WTC11 (cell line): ENCODE results near the gene COA1. TPM values are rescaled to one million over a fixed set of nuclear protein-coding genes. Genes with fewer than 3 reads are reported as not detected.

Experiments
- ATAC-seq: fragments of 200-7000 bp; cut with Tn5 transposase; 2 replicates; pipeline ENCODE4 v1.10.0; 2021; ENCODE audit warnings: mild to moderate bottlenecking, moderate library complexity
- CTCF ChIA-PET: fragments of 300-600 bp; sonication (Branson Sonifier 250); formaldehyde crosslinking; loops from one replicate; lab custom pipeline; 2021; ENCODE audit warnings: antibody characterized with exemption; lab: Charles Lee
- POLR2A ChIA-PET: fragments of 350-600 bp; sonication (Branson Sonifier 250); formaldehyde crosslinking; loops from one replicate; lab custom pipeline; 2021; ENCODE audit warnings: antibody characterized with exemption; lab: Charles Lee
- DNase-seq: peaks from one replicate; pipeline ENCODE4 v3.0.0; 2021; ENCODE audit warnings: low spot score
- H3K27ac Mint-ChIP-seq: 2 replicates; pipeline ENCODE4 v1.8.0; 2021; ENCODE audit warnings: mixed read lengths
- H3K27me3 Mint-ChIP-seq: 2 replicates; pipeline ENCODE4 v1.8.0; 2021; ENCODE audit warnings: low read depth, mild to moderate bottlenecking, moderate library complexity, mixed read lengths
- H3K36me3 Mint-ChIP-seq: 2 replicates; pipeline ENCODE4 v1.8.0; 2021; ENCODE audit warnings: mixed read lengths
- H3K4me1 Mint-ChIP-seq: 2 replicates; pipeline ENCODE4 v1.8.0; 2022; ENCODE audit warnings: mixed read lengths
- H3K4me3 Mint-ChIP-seq: 2 replicates; pipeline ENCODE4 v1.8.0; 2021; ENCODE audit warnings: mild to moderate bottlenecking, moderate library complexity, mixed read lengths
- H3K9me3 Mint-ChIP-seq: 2 replicates; pipeline ENCODE4 v1.8.0; 2021; ENCODE audit warnings: mixed read lengths
- ATF2 ChIP-seq: sonication (generic); formaldehyde crosslinking; IDR thresholded peaks from 2 replicates; pipeline ENCODE4 v1.8.1; 2022; ENCODE audit warnings: low read depth, missing genetic modification reagents, borderline replicate concordance
- E2F5 ChIP-seq: sonication (generic); formaldehyde crosslinking; IDR thresholded peaks from 2 replicates; pipeline ENCODE4 v1.8.1; 2022; ENCODE audit warnings: mild to moderate bottlenecking, moderate library complexity, missing genetic modification reagents
- ERG ChIP-seq: fragments of 250-450 bp; sonication (Bioruptor Pico); IDR thresholded peaks from 2 replicates; pipeline ENCODE4 v1.8.0; 2021; ENCODE audit warnings: mild to moderate bottlenecking
- FOXP4 ChIP-seq: sonication (generic); formaldehyde crosslinking; IDR thresholded peaks from 2 replicates; pipeline ENCODE4 v1.8.0; 2022; ENCODE audit warnings: mild to moderate bottlenecking, missing genetic modification reagents
- GRHL2 ChIP-seq: fragments of 250-450 bp; sonication (Bioruptor Pico); IDR thresholded peaks from 2 replicates; pipeline ENCODE4 v1.8.0; 2022; ENCODE audit warnings: mild to moderate bottlenecking, moderate library complexity; ENCODE audit not compliant: insufficient replicate concordance, severe bottlenecking
- HMGA2 ChIP-seq: fragments of 250-450 bp; sonication (Bioruptor Pico); IDR thresholded peaks from 2 replicates; pipeline ENCODE4 v1.4.0; 2021; ENCODE audit warnings: mild to moderate bottlenecking, moderate library complexity
- IRF1 ChIP-seq: sonication (generic); formaldehyde crosslinking; IDR thresholded peaks from 2 replicates; pipeline ENCODE4 v1.8.0; 2023; ENCODE audit warnings: missing genetic modification reagents
- JAZF1 ChIP-seq: fragments of 250-450 bp; sonication (Bioruptor Pico); IDR thresholded peaks from 2 replicates; pipeline ENCODE4 v1.9.0; 2021; ENCODE audit warnings: moderate library complexity, mild to moderate bottlenecking, inconsistent platforms
- JUN ChIP-seq: sonication (generic); formaldehyde crosslinking; IDR thresholded peaks from 2 replicates; pipeline ENCODE4 v1.8.0; 2023; ENCODE audit warnings: mild to moderate bottlenecking, missing genetic modification reagents
- KAT7 ChIP-seq: sonication (generic); formaldehyde crosslinking; IDR thresholded peaks from 2 replicates; pipeline ENCODE4 v1.8.1; 2023; ENCODE audit warnings: missing genetic modification reagents, mild to moderate bottlenecking, borderline replicate concordance
- NFE2L1 ChIP-seq: sonication (generic); formaldehyde crosslinking; IDR thresholded peaks from 2 replicates; pipeline ENCODE4 v1.8.1; 2023; ENCODE audit warnings: missing genetic modification reagents
- NR3C1 ChIP-seq: sonication (generic); formaldehyde crosslinking; conservative IDR thresholded peaks from 2 replicates; pipeline ENCODE4 v1.8.1; 2023; ENCODE audit warnings: low read depth, mild to moderate bottlenecking, missing genetic modification reagents
- RELA ChIP-seq: sonication (generic); formaldehyde crosslinking; IDR thresholded peaks from 2 replicates; pipeline ENCODE4 v1.8.1; 2022; ENCODE audit warnings: missing genetic modification reagents, mild to moderate bottlenecking, borderline replicate concordance
- RORB ChIP-seq: fragments of 250-450 bp; sonication (Bioruptor Pico); IDR thresholded peaks from 2 replicates; pipeline ENCODE4 v1.9.0; 2021; ENCODE audit warnings: mild to moderate bottlenecking
- SMAD3 ChIP-seq: sonication (generic); formaldehyde crosslinking; IDR thresholded peaks from 2 replicates; pipeline ENCODE4 v1.8.0; 2022; ENCODE audit warnings: missing genetic modification reagents, mild to moderate bottlenecking, borderline replicate concordance
- SMAD4 ChIP-seq: sonication (generic); formaldehyde crosslinking; IDR thresholded peaks from 2 replicates; pipeline ENCODE4 v1.8.0; 2022; ENCODE audit warnings: mild to moderate bottlenecking, missing genetic modification reagents
- USF1 ChIP-seq: sonication (generic); formaldehyde crosslinking; IDR thresholded peaks from 2 replicates; pipeline ENCODE4 v1.8.0; 2022; ENCODE audit warnings: mild to moderate bottlenecking, missing genetic modification reagents
- ZBTB43 ChIP-seq: sonication (generic); formaldehyde crosslinking; IDR thresholded peaks from 2 replicates; pipeline ENCODE4 v1.8.1; 2023; ENCODE audit warnings: mild to moderate bottlenecking, missing genetic modification reagents
- ZNF219 ChIP-seq: sonication (generic); formaldehyde crosslinking; IDR thresholded peaks from 2 replicates; pipeline ENCODE4 v1.8.0; 2023; ENCODE audit warnings: missing genetic modification reagents, mild to moderate bottlenecking, borderline replicate concordance
- ZNF317 ChIP-seq: sonication (generic); formaldehyde crosslinking; IDR thresholded peaks from 2 replicates; pipeline ENCODE4 v1.8.1; 2023; ENCODE audit warnings: low read depth, mild to moderate bottlenecking, moderate library complexity, missing genetic modification reagents, borderline replicate concordance
- ZNF396 ChIP-seq: fragments of 250-450 bp; sonication (Bioruptor Pico); IDR thresholded peaks from 2 replicates; pipeline ENCODE4 v1.8.0; 2021; ENCODE audit warnings: mild to moderate bottlenecking, moderate library complexity, borderline replicate concordance
- ZNF671 ChIP-seq: fragments of 250-450 bp; sonication (Bioruptor Pico); IDR thresholded peaks from 2 replicates; pipeline ENCODE4 v1.8.0; 2021; ENCODE audit warnings: mild to moderate bottlenecking
- ZSCAN18 ChIP-seq: fragments of 250-450 bp; sonication (Bioruptor Pico); IDR thresholded peaks from 2 replicates; pipeline ENCODE4 v2.1.2; 2022; ENCODE audit warnings: mild to moderate bottlenecking, moderate library complexity
- total RNA-seq: library from RNA; stranded (reverse); gene quantifications from 3 replicates; pipeline ENCODE4 v1.2.3, GENCODE V29; 2021

COA1 gene
- total RNA-seq, 1 experiment from 2014 or later, result 132 TPM

- no peaks in the 10 kb centered on the region for H3K4me1 Mint-ChIP-seq
- H3K4me3 Mint-ChIP-seq, result no peak overlapping the region
- POLR2A ChIA-PET, result interaction anchor here (0.7 kb wide), 1 partner anchor 345 kb away, joined by 6 read pairs; no protein-coding TSS in a partner anchor
- peaks cover 11% of the 10 kb centered on the region for H3K36me3 Mint-ChIP-seq
- no peak for DNase-seq
- H3K9me3 Mint-ChIP-seq, result peaks cover 22% of the 10 kb centered on the region
- ATAC-seq, result no peak
- H3K27ac Mint-ChIP-seq, result no peak overlapping the region
- TF ChIP-seq HMGA2 (CRISPR knock-in tag) (no peak), SMAD3 (CRISPR knock-in tag) (no peak), ZNF671 (CRISPR knock-in tag) (no peak), ZBTB43 (CRISPR knock-in tag) (no peak), ERG (no peak), JAZF1 (CRISPR knock-in tag) (no peak), ATF2 (CRISPR knock-in tag) (no peak), KAT7 (CRISPR knock-in tag) (no peak), RELA (no peak)
- TF ChIP-seq, all 79 proteins: peak for 0
- CTCF ChIA-PET, result no interaction called here
- H3K27me3 Mint-ChIP-seq, result no peaks in the 10 kb centered on the region
Measured at GRCh38 chr7:43678315-43678714, 51.0 kb downstream of the COA1 start.

GRCh38 chr7:43677864-43678263 lies 51.5 kb downstream of the COA1 start:
- CTCF ChIA-PET, result no interaction called here

More at GRCh38 chr7:43677864-43678263, 51.5 kb downstream of the COA1 start:
- ATAC-seq (no peak), DNase-seq (no peak)
- POLR2A ChIA-PET, result interaction anchor here (0.7 kb wide), 1 partner anchor 345 kb away, joined by 6 read pairs; no protein-coding TSS in a partner anchor
- H3K9me3 Mint-ChIP-seq, result peaks cover 27% of the 10 kb centered on the region
- TF ChIP-seq FOXP4 (CRISPR knock-in tag) (no peak), ZSCAN18 (CRISPR knock-in tag) (no peak), USF1 (no peak), JAZF1 (CRISPR knock-in tag) (no peak), HMGA2 (CRISPR knock-in tag) (no peak), E2F5 (CRISPR knock-in tag) (no peak), ZNF396 (no peak), NFE2L1 (no peak), ZNF317 (no peak), ZBTB43 (CRISPR knock-in tag) (no peak), JUN (CRISPR knock-in tag) (no peak), ZNF219 (CRISPR knock-in tag) (no peak), NR3C1 (CRISPR knock-in tag) (no peak), RORB (CRISPR knock-in tag) (no peak), GRHL2 (CRISPR knock-in tag) (no peak), SMAD4 (no peak), IRF1 (CRISPR knock-in tag) (no peak)
- peaks cover 14% of the 10 kb centered on the region for H3K36me3 Mint-ChIP-seq
- H3K4me3 Mint-ChIP-seq, result no peak overlapping the region
- no peaks in the 10 kb centered on the region for H3K27me3 Mint-ChIP-seq
- no peak overlapping the region for H3K27ac Mint-ChIP-seq
- H3K4me1 Mint-ChIP-seq, result no peaks in the 10 kb centered on the region
